Muscle of back (tissue), 11 donors: ENCODE data around the gene KNDC1. TPM values are rescaled to one million over a fixed set of nuclear protein-coding genes. Genes with fewer than 3 reads are reported as not detected.
"Not testable (repeated sequence)": the region's sequence is repeated elsewhere in the genome, so short reads cannot be mapped to it uniquely, and the experiment has no call there.

Experiments used
- DNase-seq, 3 donors: peaks; one replicate each; pipeline versions ENCODE4 v3.0.0 to v3.0.0-alpha.2; 2013
- polyA plus RNA-seq, 10 donors: library from polyadenylated mRNA; unstranded; fragments of 120-200 nt; gene quantifications; one replicate each; pipeline ENCODE4 v1.2.1, GENCODE V29; 2013; ENCODE audit not compliant: insufficient read length in 10 of 10

The KNDC1 gene
- polyA plus RNA-seq, 10 donors: 1.4 to 7.5 (median 4.1) TPM

DNA sequence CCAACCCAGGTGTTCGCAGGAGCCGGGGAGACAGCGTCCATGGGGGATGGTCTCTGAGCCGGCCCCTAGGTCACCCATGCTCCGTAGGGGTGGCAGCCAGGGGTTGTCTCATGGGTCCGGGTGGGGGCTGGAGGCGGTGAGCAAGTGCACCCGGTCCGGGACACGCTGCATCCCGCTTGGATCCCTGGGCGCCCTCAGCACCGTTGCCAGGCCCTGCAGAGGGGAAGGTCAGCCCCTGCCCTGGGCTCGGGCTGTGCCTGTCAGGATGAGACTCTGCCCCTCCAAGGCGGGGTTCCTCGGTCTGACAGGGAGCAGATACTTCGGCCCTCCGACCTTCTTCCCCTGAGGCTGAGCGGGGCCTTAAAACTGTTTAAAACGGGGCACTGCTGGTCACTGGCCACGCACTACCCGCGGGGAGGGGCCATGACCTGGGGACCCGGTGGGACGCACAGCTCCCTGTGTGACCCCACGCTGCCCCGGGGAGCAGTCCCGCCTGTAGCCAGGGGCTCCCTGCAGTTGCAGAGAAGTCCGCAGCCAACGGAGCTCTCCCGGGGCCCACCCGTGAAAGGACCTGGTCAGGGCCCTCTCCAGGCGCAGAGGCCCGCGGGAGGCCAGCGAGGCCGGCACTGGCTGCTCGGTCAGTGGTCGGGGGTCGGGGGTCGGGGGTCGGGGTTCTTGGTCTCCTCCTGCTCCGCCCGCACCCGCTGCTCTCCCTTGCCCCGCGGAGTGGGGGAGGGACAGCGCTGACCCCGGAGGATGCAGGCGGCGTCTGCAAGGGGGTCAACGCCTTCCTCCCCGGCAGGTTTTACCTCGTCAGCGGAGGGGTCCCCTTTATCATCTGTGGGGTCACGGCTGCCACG is 33.4 kb upstream of the KNDC1 start:
- DNase-seq: no peak

DNA sequence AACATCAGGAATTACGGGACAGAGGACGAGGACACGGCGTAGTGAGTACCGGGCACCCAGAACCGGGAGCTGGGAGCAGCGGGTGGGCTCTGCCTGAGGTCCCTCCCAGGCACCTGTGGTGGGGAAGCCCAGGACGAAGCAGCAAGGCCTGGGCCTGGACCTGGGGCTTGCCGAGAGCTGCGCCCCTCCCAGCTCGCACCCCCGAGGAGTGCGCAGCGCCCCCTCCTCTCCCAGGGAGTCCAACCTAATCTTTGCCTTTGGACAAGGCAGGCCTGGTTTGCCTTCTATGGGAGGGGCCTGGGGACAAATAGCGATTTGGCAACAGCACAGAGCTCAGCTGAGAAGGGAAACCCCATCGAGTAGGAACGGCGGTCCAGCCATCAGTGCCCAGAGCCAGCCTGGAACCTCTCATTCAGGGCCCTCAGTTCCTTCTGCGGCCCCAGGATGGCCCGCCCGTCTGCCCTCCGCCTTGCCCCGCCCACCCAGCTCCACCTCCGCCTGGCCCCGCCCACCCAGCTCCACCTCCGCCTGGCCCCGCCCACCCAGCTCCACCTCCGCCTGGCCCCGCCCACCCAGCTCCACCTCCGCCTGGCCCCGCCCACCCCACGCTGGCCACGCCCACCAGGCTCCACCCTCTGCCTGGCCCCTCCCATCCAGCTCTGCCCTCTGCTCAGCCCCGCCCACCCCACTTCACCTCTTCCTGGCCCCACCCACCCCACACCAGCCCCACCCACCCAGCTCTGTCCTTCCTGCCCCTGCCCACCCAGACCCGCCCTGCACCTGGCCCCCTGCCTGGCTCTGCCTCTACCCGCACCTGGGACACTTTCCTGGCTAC is 32.5 kb upstream of the KNDC1 start:
- no peak for DNase-seq

DNA sequence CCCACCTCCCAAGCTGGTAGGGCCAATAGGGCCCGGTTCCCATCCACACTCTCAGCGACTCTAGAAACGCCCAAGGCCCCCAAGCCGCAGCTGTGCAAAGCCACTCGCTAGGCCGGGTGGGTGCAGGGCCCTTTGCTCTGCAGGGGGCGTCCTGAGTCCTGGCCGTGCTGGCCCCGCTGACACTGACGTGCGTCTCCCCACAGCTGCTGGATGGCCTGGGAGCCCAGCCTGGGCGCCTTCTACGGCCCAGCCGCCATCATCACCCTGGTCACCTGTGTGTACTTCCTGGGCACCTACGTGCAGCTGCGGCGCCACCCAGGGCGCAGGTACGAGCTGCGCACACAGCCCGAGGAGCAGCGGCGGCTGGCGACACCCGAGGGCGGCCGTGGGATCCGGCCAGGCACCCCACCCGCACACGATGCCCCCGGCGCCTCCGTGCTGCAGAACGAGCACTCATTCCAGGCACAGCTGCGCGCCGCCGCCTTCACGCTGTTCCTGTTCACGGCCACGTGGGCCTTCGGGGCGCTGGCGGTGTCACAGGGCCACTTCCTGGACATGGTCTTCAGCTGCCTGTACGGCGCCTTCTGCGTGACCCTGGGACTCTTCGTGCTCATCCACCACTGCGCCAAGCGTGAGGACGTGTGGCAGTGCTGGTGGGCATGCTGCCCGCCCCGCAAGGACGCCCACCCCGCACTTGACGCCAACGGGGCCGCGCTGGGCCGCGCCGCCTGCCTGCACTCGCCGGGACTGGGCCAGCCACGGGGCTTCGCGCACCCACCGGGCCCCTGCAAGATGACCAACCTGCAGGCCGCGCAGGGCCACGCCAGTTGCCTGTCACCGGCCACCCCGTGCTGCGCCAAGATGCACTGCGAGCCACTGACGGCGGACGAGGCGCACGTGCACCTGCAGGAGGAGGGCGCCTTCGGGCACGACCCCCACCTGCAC is 31.6 kb upstream of the KNDC1 start:
- DNase-seq: no peak

GRCh38 chr10:133129071-133129858 is 30.8 kb upstream of the KNDC1 start:
- DNase-seq: no peak

GRCh38 chr10:133129859-133130495 is 30.0 kb upstream of the KNDC1 start:
- DNase-seq: no peak

DNA sequence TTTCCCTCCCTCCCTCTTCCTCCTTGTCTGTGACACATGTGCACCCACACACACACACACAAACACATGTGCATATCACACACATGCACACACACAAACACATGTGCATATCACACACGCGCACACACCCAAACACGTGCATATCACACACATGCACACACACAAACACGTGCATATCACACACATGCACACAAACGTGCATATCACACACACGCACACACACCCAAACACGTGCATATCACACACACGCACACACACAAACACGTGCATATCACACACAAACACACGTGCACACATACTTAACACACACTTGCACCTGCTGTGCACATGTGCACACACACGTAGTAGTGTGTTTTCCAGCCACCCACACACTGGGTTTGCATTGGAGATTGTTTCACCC is 29.4 kb upstream of the KNDC1 start:
- no peak for DNase-seq

GRCh38 chr10:133131053-133131452 is 29.0 kb upstream of the KNDC1 start:
- no peak for DNase-seq

DNA sequence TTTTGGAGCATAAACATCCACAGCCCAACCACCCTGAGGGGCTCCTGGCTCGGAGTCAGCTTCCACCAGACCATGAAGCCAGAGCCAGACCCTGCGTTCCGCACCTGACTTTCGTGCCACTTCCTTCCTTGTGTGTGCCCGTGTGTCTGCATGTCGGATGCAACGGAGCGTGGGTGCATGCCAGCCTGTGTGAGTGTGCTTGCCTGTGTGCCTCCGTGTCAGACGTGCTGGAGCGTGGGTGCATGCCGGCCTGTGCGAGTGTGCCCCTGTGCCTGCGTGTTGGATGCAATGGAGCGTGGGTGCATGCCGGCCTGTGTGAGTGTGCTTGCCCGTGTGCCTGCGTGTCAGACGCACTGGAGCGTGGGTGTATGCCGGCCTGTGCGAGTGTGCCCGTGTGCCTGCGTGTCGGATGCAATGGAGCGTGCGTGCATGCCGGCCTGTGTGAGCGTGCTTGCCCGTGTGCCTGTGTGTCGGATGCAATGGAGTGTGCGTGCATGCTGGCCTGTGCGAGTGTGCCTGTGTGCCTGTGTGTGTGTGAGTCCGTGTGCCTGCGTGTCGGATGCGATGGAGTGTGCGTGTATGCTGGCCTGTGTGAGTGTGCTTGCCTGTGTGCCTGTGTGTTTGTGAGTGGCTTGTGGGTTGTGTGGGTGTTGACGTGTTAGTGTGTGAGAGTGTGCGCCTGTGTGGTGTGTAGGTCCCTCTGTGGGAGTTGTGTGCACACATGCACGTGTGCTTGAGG is 28.1 kb upstream of the KNDC1 start:
- no peak for DNase-seq

DNA sequence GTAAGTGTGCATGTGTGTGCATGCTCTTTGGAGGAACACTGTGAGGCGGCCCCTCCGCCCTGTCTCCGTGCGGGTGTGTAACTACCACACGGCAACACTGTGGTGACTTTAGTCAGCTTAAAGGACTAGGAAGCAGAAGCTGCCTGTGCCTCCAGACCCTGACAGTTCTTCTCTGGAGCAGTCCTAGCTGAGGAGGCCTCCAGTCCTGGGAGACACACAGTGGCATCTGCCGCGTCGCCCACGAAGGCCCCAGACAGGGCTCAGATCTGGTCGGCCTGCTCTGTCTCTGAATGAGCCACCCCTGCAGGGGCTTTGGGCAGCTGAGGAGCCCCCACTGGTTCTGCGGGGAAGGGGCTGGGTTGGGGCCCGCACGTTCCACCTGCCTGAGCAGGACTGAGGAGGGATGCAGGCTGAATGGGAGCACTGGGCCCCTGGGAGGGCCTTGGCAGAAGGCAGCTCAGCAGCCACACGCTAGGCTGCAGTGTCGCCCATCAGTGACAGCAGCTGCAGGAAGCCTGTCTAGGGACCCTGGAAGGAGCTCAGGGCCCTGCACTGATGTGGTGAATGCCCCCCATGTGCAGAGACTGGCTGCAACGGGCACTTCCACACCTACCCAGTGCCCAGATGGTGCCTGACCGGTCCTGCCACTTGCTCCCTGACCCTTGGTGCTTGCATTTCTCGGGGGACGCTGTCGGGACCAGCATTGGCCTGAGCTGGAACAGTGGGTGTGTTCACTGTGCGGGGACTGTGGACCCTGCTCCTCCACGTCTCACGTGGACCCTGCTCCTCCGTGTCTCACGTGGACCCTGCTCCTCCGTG is 27.3 kb upstream of the KNDC1 start:
- no peak for DNase-seq

GRCh38 chr10:133133471-133134231 is 26.4 kb upstream of the KNDC1 start:
- DNase-seq: no peak

- DNase-seq: no peak
These were observed 25.5 kb upstream of the KNDC1 start for GRCh38 chr10:133134411-133135115.

- DNase-seq: no peak
These were observed 24.9 kb upstream of the KNDC1 start for GRCh38 chr10:133135116-133135465.

GRCh38 chr10:133137486-133138145 is 22.4 kb upstream of the KNDC1 start:
- DNase-seq: not testable (repeated sequence)

GRCh38 chr10:133139551-133140065 is 20.4 kb upstream of the KNDC1 start:
- no peak for DNase-seq

DNA sequence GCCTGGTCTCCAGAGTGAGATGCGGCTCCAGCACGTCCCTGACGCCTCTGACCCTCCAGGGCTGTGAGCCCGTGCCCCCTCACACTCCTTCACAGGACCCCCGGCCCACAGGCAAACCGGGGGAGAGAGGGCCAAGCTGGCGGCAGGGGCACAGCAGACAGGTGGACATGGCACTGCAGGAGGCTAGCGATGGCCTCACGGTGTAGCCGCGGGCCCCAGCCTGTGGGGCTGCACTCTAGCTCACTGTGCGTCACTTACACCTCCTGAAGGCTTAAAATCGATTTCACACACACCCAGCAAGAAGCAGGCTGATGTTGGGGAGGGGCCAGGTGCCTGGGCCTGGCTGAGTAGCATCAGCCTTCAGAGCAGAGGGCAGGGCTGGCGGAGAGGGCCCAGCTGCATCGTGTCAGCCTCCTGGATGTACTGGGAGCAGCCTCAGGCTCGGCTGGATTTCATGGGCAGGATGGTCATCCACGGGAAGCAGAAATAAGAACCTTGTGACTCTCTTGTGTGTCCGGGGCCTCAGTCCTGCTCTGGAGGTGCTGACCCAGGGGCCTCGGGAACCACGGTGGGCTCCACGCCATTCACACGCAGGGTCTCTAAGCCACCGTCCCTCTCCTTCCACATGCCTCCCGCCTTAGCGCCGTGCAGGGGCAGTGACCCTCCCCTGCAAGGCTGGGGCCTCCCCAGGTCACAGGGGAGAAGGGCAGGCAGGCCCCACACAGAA is 19.4 kb upstream of the KNDC1 start:
- no peak for DNase-seq
